B cell (primary cell): ENCODE data around the gene DGKE.

Source experiments
- CTCF ChIP-seq: fragments of 200-600 bp; IDR thresholded peaks from one replicate; pipeline ENCODE4 v1.8.0; 2022; ENCODE audit warnings: antibody characterized with exemption, mild to moderate bottlenecking
- EZH2 ChIP-seq: IDR thresholded peaks from 2 replicates; pipeline ENCODE4 v1.6.1; 2012; ENCODE audit warnings: borderline replicate concordance, low read depth, mild to moderate bottlenecking, moderate library complexity, low read length; ENCODE audit not compliant: insufficient read depth, poor library complexity, severe bottlenecking

DNA sequence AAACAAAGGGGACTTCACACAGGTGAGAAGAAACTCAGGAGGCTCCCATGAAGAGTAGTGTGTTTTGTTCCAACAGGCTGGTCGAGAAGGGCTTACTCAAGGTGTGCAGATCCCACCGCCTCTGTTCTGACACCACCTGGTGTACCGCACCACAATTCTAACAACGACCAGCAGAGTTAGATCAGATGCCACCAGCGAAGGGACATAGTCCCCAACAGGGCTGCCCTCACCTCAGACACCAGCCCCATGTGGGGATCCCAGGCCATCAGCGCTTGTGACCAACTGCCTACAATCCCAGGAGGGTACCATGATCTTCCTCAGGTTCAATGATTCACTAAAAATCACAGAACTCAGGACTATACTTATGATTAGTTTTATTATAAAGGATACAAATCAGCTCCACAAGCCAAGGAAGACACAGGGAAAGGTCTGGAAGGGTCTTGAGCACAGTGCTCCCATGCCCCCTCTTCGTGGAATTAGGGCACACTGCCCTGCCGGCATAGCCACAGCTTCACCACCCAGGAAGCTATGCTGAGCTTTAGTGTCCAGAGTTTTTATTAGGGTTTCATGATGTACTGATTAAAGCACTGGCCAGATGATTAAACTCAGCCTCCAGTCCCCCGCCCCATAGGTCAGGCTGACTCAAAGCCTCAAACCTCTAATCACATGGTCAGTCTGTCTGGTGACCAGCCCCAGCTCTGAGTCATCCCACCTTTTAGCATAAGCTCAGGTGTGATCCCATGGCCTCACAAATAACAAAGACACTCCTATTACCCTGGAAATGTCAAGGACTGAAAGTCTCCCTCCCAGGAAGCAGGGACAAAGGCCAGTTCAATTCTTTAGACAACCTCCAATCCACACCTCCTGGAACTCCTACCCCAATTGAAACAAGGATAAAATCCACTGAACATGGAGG lies 53.9 kb downstream of the DGKE start:
- TF ChIP-seq CTCF (no peak), EZH2 (no peak)
